Fibroblast of lung (primary cell): ENCODE results near the gene LRRFIP1.

ENCODE experiments used
- EZH2 ChIP-seq: IDR thresholded peaks from 2 replicates; pipeline ENCODE4 v1.5.1; 2012; ENCODE audit warnings: low read length, control low read depth, mild to moderate bottlenecking; ENCODE audit errors: missing control alignments
- TF ChIP-seq, protein P1 (sequence below), 2 donors: IDR thresholded peaks in 1 of 2; conservative IDR thresholded peaks in 1 of 2; 1 replicate in 1 of 2; 2 replicates in 1 of 2; pipeline ENCODE4 v1.5.1; 2011 to 2012; ENCODE audit warnings: low read length in 2 of 2, control low read depth in 1 of 2, inconsistent platforms in 1 of 2, low read depth in 1 of 2, mild to moderate bottlenecking in 1 of 2

DNA sequence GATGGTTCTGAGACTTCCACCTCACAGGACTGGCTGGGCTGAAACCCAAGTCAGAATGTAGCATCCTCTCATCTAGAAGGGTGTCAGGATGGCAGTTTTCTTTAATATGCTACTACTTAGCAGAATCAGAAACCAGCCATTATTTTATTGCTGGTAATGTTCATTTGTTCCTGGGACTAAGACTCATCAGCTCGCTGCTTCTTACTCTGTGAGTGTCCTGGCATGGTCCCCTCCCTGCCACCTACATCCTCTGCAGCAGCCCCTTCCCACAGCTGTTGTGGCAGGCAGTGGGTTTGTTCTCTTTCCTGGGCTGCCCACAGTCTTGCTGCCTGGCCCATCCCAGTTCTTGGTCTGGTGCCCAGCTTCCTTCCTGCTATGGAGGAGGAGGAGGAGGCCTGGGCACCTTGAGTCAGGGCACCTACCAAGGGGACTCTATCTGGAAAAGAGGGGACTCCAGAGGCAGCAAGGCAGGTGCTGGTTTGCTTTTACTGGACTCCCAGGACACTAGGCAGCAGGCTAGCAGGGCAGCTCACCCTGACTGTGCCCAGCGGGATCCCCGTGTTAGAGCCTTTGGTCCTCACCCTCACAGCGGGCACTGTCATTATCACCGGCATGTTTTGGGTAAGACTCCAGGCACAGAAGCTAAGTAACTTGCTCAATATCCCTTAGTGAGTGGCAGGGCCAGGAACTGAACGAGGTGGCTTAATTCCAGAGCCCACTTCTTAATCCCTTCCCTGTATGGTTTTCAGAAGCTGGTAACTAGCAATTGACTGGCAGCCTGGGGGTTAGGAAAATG, 62.1 kb downstream of the LRRFIP1 start:
- TF ChIP-seq, protein P1, sequence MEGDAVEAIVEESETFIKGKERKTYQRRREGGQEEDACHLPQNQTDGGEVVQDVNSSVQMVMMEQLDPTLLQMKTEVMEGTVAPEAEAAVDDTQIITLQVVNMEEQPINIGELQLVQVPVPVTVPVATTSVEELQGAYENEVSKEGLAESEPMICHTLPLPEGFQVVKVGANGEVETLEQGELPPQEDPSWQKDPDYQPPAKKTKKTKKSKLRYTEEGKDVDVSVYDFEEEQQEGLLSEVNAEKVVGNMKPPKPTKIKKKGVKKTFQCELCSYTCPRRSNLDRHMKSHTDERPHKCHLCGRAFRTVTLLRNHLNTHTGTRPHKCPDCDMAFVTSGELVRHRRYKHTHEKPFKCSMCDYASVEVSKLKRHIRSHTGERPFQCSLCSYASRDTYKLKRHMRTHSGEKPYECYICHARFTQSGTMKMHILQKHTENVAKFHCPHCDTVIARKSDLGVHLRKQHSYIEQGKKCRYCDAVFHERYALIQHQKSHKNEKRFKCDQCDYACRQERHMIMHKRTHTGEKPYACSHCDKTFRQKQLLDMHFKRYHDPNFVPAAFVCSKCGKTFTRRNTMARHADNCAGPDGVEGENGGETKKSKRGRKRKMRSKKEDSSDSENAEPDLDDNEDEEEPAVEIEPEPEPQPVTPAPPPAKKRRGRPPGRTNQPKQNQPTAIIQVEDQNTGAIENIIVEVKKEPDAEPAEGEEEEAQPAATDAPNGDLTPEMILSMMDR (conservative IDR thresholded peaks at IDR 0.05 in 1 of 2, IDR thresholded peaks at IDR 0.05 in 1 of 2; ENCODE audit: low read depth in 1 of 2, low read length in 2 of 2): no peak
- no peak for TF ChIP-seq EZH2
